ENCODE data around the gene NADSYN1. TPM values are rescaled to one million over a fixed set of nuclear protein-coding genes. Genes with fewer than 3 reads are reported as not detected.
"Not testable (repeated sequence)": the region's sequence is repeated elsewhere in the genome, so short reads cannot be mapped to it uniquely, and the experiment has no call there.

NADSYN1 gene
- total RNA-seq, 1 donor from 2014 or later = 71.0 TPM

DNA sequence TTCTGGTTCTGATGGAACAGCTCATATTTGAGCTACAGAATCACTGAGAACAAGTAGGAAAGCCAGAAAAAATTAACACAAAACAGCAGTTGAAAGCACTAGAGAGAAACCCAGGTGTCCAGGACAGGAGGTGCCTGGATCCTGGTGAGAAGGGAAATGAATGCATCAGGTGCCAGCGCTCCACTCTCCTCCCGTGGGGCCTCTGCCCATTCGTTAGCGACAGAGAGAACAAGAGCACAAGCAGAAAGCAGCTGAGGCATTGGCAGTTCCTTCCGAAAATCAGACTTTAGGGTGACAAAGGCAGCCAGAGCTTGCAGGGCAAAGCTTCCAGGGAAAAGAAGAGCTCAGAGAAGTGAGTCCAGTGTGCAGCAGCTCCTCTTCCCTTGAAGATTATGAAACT lies 54.1 kb downstream of the NADSYN1 start:
- H3K27me3 Mint-ChIP-seq (ENCODE audit: low read depth) = no peaks in the 10 kb centered on the region
- no peak overlapping the region for H3K4me3 Mint-ChIP-seq
- peaks cover 37% of the 10 kb centered on the region for H3K36me3 Mint-ChIP-seq
- no peak for DNase-seq (ENCODE audit: low spot score in 2 of 2, unreplicated experiment in 2 of 2)
- peaks cover 7% of the 10 kb centered on the region for H3K4me1 Mint-ChIP-seq
- H3K9me3 Mint-ChIP-seq = peaks cover 37% of the 10 kb centered on the region
- TF ChIP-seq, protein P1, sequence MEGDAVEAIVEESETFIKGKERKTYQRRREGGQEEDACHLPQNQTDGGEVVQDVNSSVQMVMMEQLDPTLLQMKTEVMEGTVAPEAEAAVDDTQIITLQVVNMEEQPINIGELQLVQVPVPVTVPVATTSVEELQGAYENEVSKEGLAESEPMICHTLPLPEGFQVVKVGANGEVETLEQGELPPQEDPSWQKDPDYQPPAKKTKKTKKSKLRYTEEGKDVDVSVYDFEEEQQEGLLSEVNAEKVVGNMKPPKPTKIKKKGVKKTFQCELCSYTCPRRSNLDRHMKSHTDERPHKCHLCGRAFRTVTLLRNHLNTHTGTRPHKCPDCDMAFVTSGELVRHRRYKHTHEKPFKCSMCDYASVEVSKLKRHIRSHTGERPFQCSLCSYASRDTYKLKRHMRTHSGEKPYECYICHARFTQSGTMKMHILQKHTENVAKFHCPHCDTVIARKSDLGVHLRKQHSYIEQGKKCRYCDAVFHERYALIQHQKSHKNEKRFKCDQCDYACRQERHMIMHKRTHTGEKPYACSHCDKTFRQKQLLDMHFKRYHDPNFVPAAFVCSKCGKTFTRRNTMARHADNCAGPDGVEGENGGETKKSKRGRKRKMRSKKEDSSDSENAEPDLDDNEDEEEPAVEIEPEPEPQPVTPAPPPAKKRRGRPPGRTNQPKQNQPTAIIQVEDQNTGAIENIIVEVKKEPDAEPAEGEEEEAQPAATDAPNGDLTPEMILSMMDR (IDR thresholded peaks at IDR 0.05; ENCODE audit: unreplicated experiment) = no peak
- no peak overlapping the region for H3K27ac Mint-ChIP-seq

- no peak for DNase-seq (ENCODE audit: low spot score in 2 of 2, unreplicated experiment in 2 of 2)
- Mint-ChIP-seq H3K36me3 (peaks cover 5% of the 10 kb centered on the region), H3K9me3 (peaks cover 4% of the 10 kb centered on the region), H3K27ac (no peak overlapping the region), H3K4me1 (no peaks in the 10 kb centered on the region), H3K4me3 (no peak overlapping the region), H3K27me3 (ENCODE audit: low read depth) (no peaks in the 10 kb centered on the region)
- TF ChIP-seq, protein P1 (IDR thresholded peaks at IDR 0.05; ENCODE audit: unreplicated experiment) = no peak
Measured at GRCh38 chr11:71518506-71519471, 65.8 kb downstream of the NADSYN1 start.

GRCh38 chr11:71519546-71519945 lies 66.5 kb downstream of the NADSYN1 start:
- no peaks in the 10 kb centered on the region for H3K4me1 Mint-ChIP-seq
- DNase-seq (ENCODE audit: low spot score in 2 of 2, unreplicated experiment in 2 of 2) = no peak
- TF ChIP-seq, protein P1 (IDR thresholded peaks at IDR 0.05; ENCODE audit: unreplicated experiment) = no peak

GRCh38 chr11:71525188-71525937 lies 72.4 kb downstream of the NADSYN1 start:
- peaks cover 3% of the 10 kb centered on the region for H3K27me3 Mint-ChIP-seq (ENCODE audit: low read depth)
- peaks cover 3% of the 10 kb centered on the region for H3K9me3 Mint-ChIP-seq
- no peak for DNase-seq (ENCODE audit: low spot score in 2 of 2, unreplicated experiment in 2 of 2)
- TF ChIP-seq, protein P1 (IDR thresholded peaks at IDR 0.05; ENCODE audit: unreplicated experiment) = no peak
- H3K4me3 Mint-ChIP-seq = no peak overlapping the region
- peaks cover 5% of the 10 kb centered on the region for H3K36me3 Mint-ChIP-seq
- H3K27ac Mint-ChIP-seq = no peak overlapping the region
- H3K4me1 Mint-ChIP-seq = no peaks in the 10 kb centered on the region

More at GRCh38 chr11:71519546-71519945, 66.5 kb downstream of the NADSYN1 start:
- H3K36me3 Mint-ChIP-seq = peaks cover 5% of the 10 kb centered on the region
- H3K9me3 Mint-ChIP-seq = peaks cover 3% of the 10 kb centered on the region
- H3K27ac Mint-ChIP-seq = no peak overlapping the region
- no peaks in the 10 kb centered on the region for H3K27me3 Mint-ChIP-seq (ENCODE audit: low read depth)
- no peak overlapping the region for H3K4me3 Mint-ChIP-seq

DNA sequence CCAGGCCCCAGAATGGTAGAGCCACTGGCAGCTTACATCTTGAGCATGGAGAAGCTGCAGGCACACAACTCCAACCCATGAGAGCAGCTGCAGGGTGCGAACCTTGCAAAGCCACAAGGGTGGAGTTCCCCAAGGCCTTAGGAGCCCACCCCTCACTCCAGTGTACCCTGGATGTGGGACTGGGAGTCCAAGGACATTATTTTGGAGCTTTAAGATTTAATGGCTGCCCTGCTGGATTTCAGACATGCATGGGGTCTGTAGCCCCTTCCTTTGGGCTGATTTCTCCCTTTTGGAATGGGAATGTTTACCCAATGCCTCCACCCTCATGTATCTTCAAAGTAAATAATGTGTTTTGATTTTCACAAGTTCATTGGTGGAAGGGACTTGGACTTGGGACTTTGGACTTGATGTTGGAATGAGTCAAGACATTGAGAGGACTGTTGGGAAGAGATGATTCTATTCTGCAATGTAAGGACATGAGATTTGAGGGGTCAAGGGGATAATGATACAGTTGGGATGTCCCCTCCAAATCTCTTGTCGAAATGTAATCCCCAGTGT lies 73.0 kb downstream of the NADSYN1 start:
- DNase-seq (ENCODE audit: low spot score in 2 of 2, unreplicated experiment in 2 of 2) = no peak
- H3K27ac Mint-ChIP-seq = no peak overlapping the region
- H3K36me3 Mint-ChIP-seq = peaks cover 5% of the 10 kb centered on the region
- TF ChIP-seq, protein P1 (IDR thresholded peaks at IDR 0.05; ENCODE audit: unreplicated experiment) = no peak
- H3K27me3 Mint-ChIP-seq (ENCODE audit: low read depth) = peaks cover 3% of the 10 kb centered on the region
- H3K9me3 Mint-ChIP-seq = peaks cover 3% of the 10 kb centered on the region
- H3K4me3 Mint-ChIP-seq = no peak overlapping the region
- H3K4me1 Mint-ChIP-seq = no peaks in the 10 kb centered on the region

GRCh38 chr11:71526796-71527575 lies 74.0 kb downstream of the NADSYN1 start, which contains the start of gene KRTAP5-7:
KRTAP5-7 (plus strand) TSS chr11:71527267; CDS start chr11:71527301, 34 bp downstream.
- H3K27me3 Mint-ChIP-seq (ENCODE audit: low read depth); H3K4me1 Mint-ChIP-seq; DNase-seq (ENCODE audit: low spot score in 2 of 2, unreplicated experiment in 2 of 2); H3K36me3 Mint-ChIP-seq; H3K4me3 Mint-ChIP-seq; H3K27ac Mint-ChIP-seq; H3K9me3 Mint-ChIP-seq: not testable (repeated sequence)
